Neuronal stem cell (in vitro differentiated cells): ENCODE results near the gene RELL2.
"Not testable (repeated sequence)": the region's sequence is repeated elsewhere in the genome, so short reads cannot be mapped to it uniquely, and the experiment has no call there.

ENCODE experiments used
- DNase-seq: peaks from one replicate; pipeline ENCODE4 v3.0.0-alpha.2; 2013; ENCODE audit warnings: low spot score
- H2AFZ ChIP-seq: one replicate; pipeline ENCODE4 v1.6.1; 2013; ENCODE audit warnings: mild to moderate bottlenecking, low read length, inconsistent platforms
- H2AK5ac ChIP-seq: 2 replicates; pipeline ENCODE4 v1.6.1; 2013; ENCODE audit warnings: low read depth, mild to moderate bottlenecking, inconsistent platforms, low read length, moderate library complexity, mixed read lengths
- H2BK120ac ChIP-seq: 2 replicates; pipeline ENCODE4 v1.6.1; 2013; ENCODE audit warnings: low read depth, mild to moderate bottlenecking, inconsistent platforms, low read length, moderate library complexity, mixed read lengths
- H2BK12ac ChIP-seq: one replicate; pipeline ENCODE4 v1.6.1; 2013; ENCODE audit warnings: low read length, inconsistent platforms
- H2BK15ac ChIP-seq: 2 replicates; pipeline ENCODE4 v1.6.1; 2013; ENCODE audit warnings: mild to moderate bottlenecking, low read length, inconsistent platforms, mixed read lengths
- H2BK5ac ChIP-seq: one replicate; pipeline ENCODE4 v1.6.1; 2013; ENCODE audit warnings: inconsistent platforms, mild to moderate bottlenecking, low read length, moderate library complexity
- H3K14ac ChIP-seq: one replicate; pipeline ENCODE4 v1.6.1; 2013; ENCODE audit warnings: low read length, inconsistent platforms
- H3K18ac ChIP-seq: 2 replicates; pipeline ENCODE4 v1.6.1; 2013; ENCODE audit warnings: low read length, inconsistent platforms
- H3K23ac ChIP-seq: 2 replicates; pipeline ENCODE4 v1.6.1; 2013; ENCODE audit warnings: low read depth, mild to moderate bottlenecking, mixed read lengths, low read length, inconsistent platforms; ENCODE audit not compliant: poor library complexity
- H3K27ac ChIP-seq: replicated peaks from 3 replicates; pipeline ENCODE4 v1.5.1; 2013; ENCODE audit warnings: low read length, inconsistent platforms
- H3K27me3 ChIP-seq, 3 experiments: 2 replicates each; pipeline ENCODE4 v1.6.1; 2013; ENCODE audit warnings: low read length in 3 of 3, mild to moderate bottlenecking in 2 of 3, inconsistent platforms in 1 of 3, low read depth in 1 of 3, mixed read lengths in 1 of 3, moderate library complexity in 1 of 3; ENCODE audit not compliant: control insufficient read depth in 3 of 3, insufficient read depth in 3 of 3
- H3K36me3 ChIP-seq, 2 donors: replicated peaks in 1 of 2; 2 replicates each; pipeline ENCODE4 v1.6.1; 2013; ENCODE audit warnings: low read length in 2 of 2; ENCODE audit not compliant: control insufficient read depth in 2 of 2, insufficient read depth in 2 of 2
- H3K4ac ChIP-seq: 2 replicates; pipeline ENCODE4 v1.6.1; 2013; ENCODE audit warnings: inconsistent platforms, mild to moderate bottlenecking, low read length, moderate library complexity
- H3K4me1 ChIP-seq, 2 donors: 1 replicate in 1 of 2; 2 replicates in 1 of 2; pipeline ENCODE4 v1.6.1; 2013; ENCODE audit warnings: low read length in 2 of 2, low read depth in 1 of 2; ENCODE audit not compliant: control insufficient read depth in 2 of 2, insufficient read depth in 1 of 2
- H3K4me2 ChIP-seq: one replicate; pipeline ENCODE4 v1.6.1; 2013; ENCODE audit warnings: mild to moderate bottlenecking, low read length, inconsistent platforms; ENCODE audit not compliant: insufficient read depth, poor library complexity, severe bottlenecking
- H3K4me3 ChIP-seq, 2 donors: 2 replicates each; pipeline ENCODE4 v1.5.1; 2013; ENCODE audit warnings: low read length in 2 of 2, mild to moderate bottlenecking in 2 of 2, inconsistent platforms in 1 of 2, moderate library complexity in 1 of 2
- H3K79me1 ChIP-seq: one replicate; pipeline ENCODE4 v1.6.1; 2013; ENCODE audit warnings: low read depth, mild to moderate bottlenecking, inconsistent platforms, low read length, moderate library complexity
- H3K9ac ChIP-seq: one replicate; pipeline ENCODE4 v1.6.1; 2013; ENCODE audit warnings: mild to moderate bottlenecking, low read depth, low read length, inconsistent platforms; ENCODE audit not compliant: poor library complexity
- H3K9me3 ChIP-seq, 2 donors: replicated peaks in 1 of 2; 2 replicates each; pipeline versions ENCODE3 to v1.6.1; 2013; ENCODE audit warnings: low read length in 2 of 2, mild to moderate bottlenecking in 2 of 2, inconsistent platforms in 1 of 2, low read depth in 1 of 2, mixed read lengths in 1 of 2, moderate library complexity in 1 of 2; ENCODE audit not compliant: control insufficient read depth in 2 of 2, insufficient read depth in 1 of 2
- H4K8ac ChIP-seq: one replicate; pipeline ENCODE4 v1.6.1; 2013; ENCODE audit warnings: low read depth, mild to moderate bottlenecking, inconsistent platforms, low read length, moderate library complexity
- H4K91ac ChIP-seq: one replicate; pipeline ENCODE4 v1.6.1; 2013; ENCODE audit warnings: low read length, low read depth, mild to moderate bottlenecking, inconsistent platforms; ENCODE audit not compliant: poor library complexity
- WGBS, 2 donors: extraction: QIAGEN DNeasy Blood & Tissue Kit; methylation state at CpG; one replicate each; pipeline ENCODE4 v1.1.7; 2013; ENCODE audit warnings: missing lambda C conversion rate in 2 of 2, mixed read lengths in 1 of 2; ENCODE audit not compliant: insufficient read length in 2 of 2, insufficient replicate concordance in 1 of 2; ENCODE audit errors: extremely low coverage in 2 of 2; 5-methylcytosine and 5-hydroxymethylcytosine counted together

The RELL2 gene

GRCh38 chr5:141609921-141610320 lies 26.9 kb upstream of the RELL2 start:
- not testable (repeated sequence) for H2AFZ ChIP-seq, DNase-seq, H3K4me1 ChIP-seq, H3K4me2 ChIP-seq, H3K18ac ChIP-seq, H3K9ac ChIP-seq, H2BK120ac ChIP-seq, H2AK5ac ChIP-seq, H3K4me3 ChIP-seq, H2BK5ac ChIP-seq, H2BK15ac ChIP-seq, H2BK12ac ChIP-seq, H3K4ac ChIP-seq, H3K27ac ChIP-seq, H4K91ac ChIP-seq, H3K79me1 ChIP-seq, H3K14ac ChIP-seq, H3K9me3 ChIP-seq, H3K23ac ChIP-seq, H4K8ac ChIP-seq, H3K27me3 ChIP-seq
- whole genome bisulfite sequencing, 2 donors: no CpG with 5 or more reads among the region's 7 CpGs
- H3K36me3 ChIP-seq: peaks cover 0 to 10% of the 10 kb centered on the region in 2 donors

GRCh38 chr5:141611289-141611688 lies 25.5 kb upstream of the RELL2 start:
- peaks cover 3 to 5% of the 10 kb centered on the region in 2 donors for H3K4me1 ChIP-seq
- no peak overlapping the region for H2AK5ac ChIP-seq
- H2BK12ac ChIP-seq: no peak overlapping the region
- H2BK120ac ChIP-seq: no peak overlapping the region
- no peak overlapping the region for H2AFZ ChIP-seq
- no peak overlapping the region for H4K91ac ChIP-seq
- no peak overlapping the region for H3K23ac ChIP-seq
- no peak overlapping the region for H3K9ac ChIP-seq
- peaks cover 0 to 17% of the 10 kb centered on the region in 2 donors for H3K36me3 ChIP-seq
- H3K27ac ChIP-seq: no peak overlapping the region
- no peak overlapping the region for H3K4me2 ChIP-seq
- no peak overlapping the region for H2BK15ac ChIP-seq
- DNase-seq: no peak
- H3K4ac ChIP-seq: no peak overlapping the region
- no peak overlapping the region for H3K18ac ChIP-seq
- H2BK5ac ChIP-seq: no peak overlapping the region
- no peak overlapping the region for H4K8ac ChIP-seq
- H3K27me3 ChIP-seq: no peaks in the 10 kb centered on the region
- H3K9me3 ChIP-seq: peaks cover 0 to 10% of the 10 kb centered on the region in 2 donors
- WGBS, 2 donors: no CpG with 5 or more reads among the region's 3 CpGs
- H3K79me1 ChIP-seq: peaks cover 2% of the 10 kb centered on the region
- no peak overlapping the region for H3K4me3 ChIP-seq
- H3K14ac ChIP-seq: no peak overlapping the region

- H3K36me3 ChIP-seq: peaks cover 0 to 26% of the 10 kb centered on the region in 2 donors
- H3K18ac ChIP-seq: no peak overlapping the region
- H2AFZ ChIP-seq: no peak overlapping the region
- H3K14ac ChIP-seq: no peak overlapping the region
- no peak overlapping the region for H4K91ac ChIP-seq
- H3K4me1 ChIP-seq: peaks cover 9 to 10% of the 10 kb centered on the region in 2 donors
- H4K8ac ChIP-seq: no peak overlapping the region
- no peak overlapping the region for H2BK5ac ChIP-seq
- no peak overlapping the region for H3K27ac ChIP-seq
- no peak overlapping the region for H2BK120ac ChIP-seq
- peaks cover 2% of the 10 kb centered on the region for H3K79me1 ChIP-seq
- no peaks in the 10 kb centered on the region for H3K27me3 ChIP-seq
- H3K9ac ChIP-seq: no peak overlapping the region
- peaks cover 0 to 13% of the 10 kb centered on the region in 2 donors for H3K9me3 ChIP-seq
- H3K4me3 ChIP-seq: no peak overlapping the region
- no peak overlapping the region for H3K4me2 ChIP-seq
- H2BK12ac ChIP-seq: no peak overlapping the region
- H2BK15ac ChIP-seq: no peak overlapping the region
- no peak overlapping the region for H3K4ac ChIP-seq
- H2AK5ac ChIP-seq: no peak overlapping the region
- no peak for DNase-seq
- no peak overlapping the region for H3K23ac ChIP-seq
Measured at GRCh38 chr5:141613344-141613743, 23.5 kb upstream of the RELL2 start.

GRCh38 chr5:141615991-141616720 lies 20.6 kb upstream of the RELL2 start:
- Histone ChIP-seq H2BK120ac (no peak overlapping the region), H3K4ac (no peak overlapping the region), H3K27me3 (no peaks in the 10 kb centered on the region), H2BK5ac (no peak overlapping the region), H3K4me1 (peaks cover 9 to 10% of the 10 kb centered on the region in 2 donors), H3K14ac (no peak overlapping the region), H3K4me2 (no peak overlapping the region), H2BK15ac (no peak overlapping the region), H3K4me3 (no peak overlapping the region), H4K91ac (no peak overlapping the region), H2AK5ac (no peak overlapping the region), H4K8ac (no peak overlapping the region), H3K9me3 (peaks cover 0 to 13% of the 10 kb centered on the region in 2 donors), H3K79me1 (peaks cover 2% of the 10 kb centered on the region), H3K18ac (no peak overlapping the region), H3K36me3 (peaks cover 3 to 42% of the 10 kb centered on the region in 2 donors), H2BK12ac (no peak overlapping the region), H3K27ac (peak overlapping the region; percentile 31), H2AFZ (no peak overlapping the region), H3K23ac (no peak overlapping the region), H3K9ac (no peak overlapping the region)
- WGBS, 2 donors: no CpG with 5 or more reads among the region's 9 CpGs
- no peak for DNase-seq
